T-cell (primary cell): ENCODE results near the gene SLC43A3. TPM values are rescaled to one million over a fixed set of nuclear protein-coding genes. Genes with fewer than 3 reads are reported as not detected.

Experiments used
- ATAC-seq, 4 experiments: fragments of 200-7000 bp in 3 of 4; fragments of 150-1000 bp in 1 of 4; cut with Tn5 transposase; replicated peaks in 1 of 4; 1 replicate in 3 of 4; 2 replicates in 1 of 4; pipeline ENCODE4 v1.10.0; 2021; ENCODE audit warnings: moderate library complexity in 3 of 4, mild to moderate bottlenecking in 2 of 4, moderate number of reproducible peaks in 1 of 4
- CTCF ChIA-PET, 2 donors: fragments of 300-600 bp; sonication (Branson Sonifier 250); formaldehyde crosslinking; loops; one replicate each; lab custom pipeline; 2022; ENCODE audit warnings: antibody characterized with exemption in 2 of 2; lab: Charles Lee
- POLR2A ChIA-PET, 2 donors: fragments of 300-600 bp; sonication (Branson Sonifier 250); formaldehyde crosslinking; loops; one replicate each; lab custom pipeline; 2022; ENCODE audit warnings: antibody characterized with exemption in 2 of 2; lab: Charles Lee
- DNase-seq, 35 experiments: peaks; one replicate each; pipeline versions ENCODE4 v3.0.0 to v3.0.0-alpha.2; 2013 to 2023
- H3K27ac ChIP-seq: one replicate; pipeline ENCODE4 v1.5.1; 2013; ENCODE audit warnings: low read length
- H3K27me3 ChIP-seq, 2 experiments: replicated peaks in 1 of 2; 1 replicate in 1 of 2; 2 replicates in 1 of 2; pipeline versions ENCODE4 v1.6.1 to v1.7.0; 2013; ENCODE audit warnings: low read length in 1 of 2, mixed read lengths in 1 of 2; ENCODE audit not compliant: control insufficient read depth in 2 of 2, insufficient read depth in 2 of 2; ENCODE audit errors: extremely low read depth in 1 of 2
- H3K36me3 ChIP-seq, 2 donors: 1 replicate in 1 of 2; 2 replicates in 1 of 2; pipeline versions ENCODE4 v1.6.1 to v1.7.0; 2013; ENCODE audit warnings: low read length in 1 of 2; ENCODE audit not compliant: control insufficient read depth in 2 of 2, insufficient read depth in 1 of 2; ENCODE audit errors: extremely low read depth in 1 of 2
- H3K4me1 ChIP-seq, 2 experiments: 1 replicate in 1 of 2; 2 replicates in 1 of 2; pipeline versions ENCODE4 v1.6.1 to v1.7.0; 2013; ENCODE audit warnings: low read length in 2 of 2, mixed read lengths in 1 of 2; ENCODE audit not compliant: insufficient read depth in 2 of 2, control insufficient read depth in 1 of 2; ENCODE audit errors: extremely low read depth in 1 of 2
- H3K4me3 ChIP-seq, 2 donors: 1 replicate in 1 of 2; 2 replicates in 1 of 2; pipeline versions ENCODE4 v1.5.1 to v1.7.0; 2013; ENCODE audit warnings: mild to moderate bottlenecking in 2 of 2, low read length in 1 of 2, moderate library complexity in 1 of 2; ENCODE audit not compliant: control insufficient read depth in 1 of 2; ENCODE audit errors: extremely low read depth in 1 of 2
- H3K9me3 ChIP-seq: 2 replicates; pipeline ENCODE4 v1.7.0; 2013
- H3K27ac Mint-ChIP-seq, 2 donors: one replicate each; pipeline ENCODE4 v1.8.0; 2020 to 2021; ENCODE audit warnings: mild to moderate bottlenecking in 2 of 2, mixed read lengths in 2 of 2
- H3K27me3 Mint-ChIP-seq, 2 donors: one replicate each; pipeline ENCODE4 v1.8.0; 2021 to 2022; ENCODE audit warnings: mixed read lengths in 2 of 2
- H3K36me3 Mint-ChIP-seq: one replicate; pipeline ENCODE4 v1.8.0; 2021; ENCODE audit warnings: mixed read lengths
- H3K4me1 Mint-ChIP-seq, 3 donors: one replicate each; pipeline ENCODE4 v1.8.0; 2020 to 2022; ENCODE audit warnings: mixed read lengths in 3 of 3, mild to moderate bottlenecking in 1 of 3
- H3K4me3 Mint-ChIP-seq, 3 donors: one replicate each; pipeline ENCODE4 v1.8.0; 2020 to 2022; ENCODE audit warnings: mild to moderate bottlenecking in 3 of 3, mixed read lengths in 3 of 3, moderate library complexity in 3 of 3
- H3K9me3 Mint-ChIP-seq, 3 donors: one replicate each; pipeline ENCODE4 v1.8.0; 2020 to 2022; ENCODE audit warnings: mixed read lengths in 3 of 3
- whole genome bisulfite sequencing: methylation state at CpG from one replicate; pipeline ENCODE4 v1.1.5; 2013; ENCODE audit warnings: missing lambda C conversion rate; ENCODE audit not compliant: insufficient coverage; 5-methylcytosine and 5-hydroxymethylcytosine counted together
- total RNA-seq, 35 experiments: library from RNA in 6 of 35; stranded (reverse) in 6 of 35; fragments of 120-200 nt in 1 of 35; gene quantifications; one replicate each; pipeline versions ENCODE4 v1.2.1 to v1.2.4 and lab custom pipeline; 2013 to 2026

Gene SLC43A3
- total RNA-seq, 5 donors from 2014 or later (not counting 1 experiment from before 2014, with no cell fraction given): 9.9 to 18.1 (median 13.6) TPM

GRCh38 chr11:57467508-57468157 lies 40.7 kb upstream of the SLC43A3 start:
- no peaks in the 10 kb centered on the region for H3K9me3 Mint-ChIP-seq
- 87% methylated on average over 23 of the region's 23 CpGs for WGBS
- no peaks in the 10 kb centered on the region for H3K4me1 ChIP-seq
- peaks cover 0 to 7% (median 4%) of the 10 kb centered on the region in 3 donors for H3K4me1 Mint-ChIP-seq
- ATAC-seq: no peak
- POLR2A ChIA-PET: no interaction called here
- no peak overlapping the region for H3K4me3 Mint-ChIP-seq
- H3K27me3 Mint-ChIP-seq: peaks cover 0 to 17% of the 10 kb centered on the region in 2 donors
- no peak overlapping the region for H3K27ac ChIP-seq
- H3K36me3 ChIP-seq: no peaks in the 10 kb centered on the region
- no peak for DNase-seq
- H3K27ac Mint-ChIP-seq: no peak overlapping the region
- CTCF ChIA-PET: interaction anchor here in 1 of 2 donors (0.6 to 0.9 kb wide), 2 partner anchors 10 to 26 kb away, joined by 3 to 5 read pairs; no protein-coding TSS in a partner anchor
- H3K36me3 Mint-ChIP-seq: no peaks in the 10 kb centered on the region
- H3K9me3 ChIP-seq: no peaks in the 10 kb centered on the region
- H3K27me3 ChIP-seq: peaks cover 0 to 11% of the 10 kb centered on the region in 2 experiments
- H3K4me3 ChIP-seq: no peak overlapping the region

- Histone ChIP-seq H3K4me3 (no peak overlapping the region), H3K27me3 (peaks cover 0 to 20% of the 10 kb centered on the region in 2 experiments), H3K36me3 (no peaks in the 10 kb centered on the region), H3K27ac (no peak overlapping the region), H3K4me1 (peaks cover 0 to 3% of the 10 kb centered on the region in 2 experiments), H3K9me3 (no peaks in the 10 kb centered on the region)
- Mint-ChIP-seq H3K4me3 (no peak overlapping the region), H3K27ac (no peak overlapping the region), H3K4me1 (peaks cover 0 to 7% (median 7%) of the 10 kb centered on the region in 3 donors), H3K27me3 (peaks cover 2 to 20% of the 10 kb centered on the region in 2 donors), H3K36me3 (no peaks in the 10 kb centered on the region), H3K9me3 (no peaks in the 10 kb centered on the region)
- DNase-seq (no peak), ATAC-seq (no peak)
- POLR2A ChIA-PET: no interaction called here
- CTCF ChIA-PET: no interaction called here
- WGBS: 80% methylated on average over 1 of the region's 4 CpGs
These were observed 39.8 kb upstream of the SLC43A3 start for GRCh38 chr11:57466680-57467079.

- H3K4me3 Mint-ChIP-seq: no peak overlapping the region
- no peak for DNase-seq
- 69% methylated on average over 26 of the region's 30 CpGs for WGBS
- Histone ChIP-seq H3K9me3 (no peaks in the 10 kb centered on the region), H3K36me3 (no peaks in the 10 kb centered on the region), H3K4me3 (no peak overlapping the region), H3K4me1 (peaks cover 4 to 17% of the 10 kb centered on the region in 2 experiments), H3K27ac (no peak overlapping the region), H3K27me3 (peaks cover 2 to 39% of the 10 kb centered on the region in 2 experiments)
- H3K27ac Mint-ChIP-seq: no peak overlapping the region
- ChIA-PET POLR2A (no interaction called here), CTCF (interaction anchor here (0.7 to 1.1 kb wide), 2 partner anchors 29 to 1287 kb away, joined by 3 read pairs; no protein-coding TSS in a partner anchor)
- ATAC-seq: no peak
- H3K27me3 Mint-ChIP-seq: peaks cover 12 to 21% of the 10 kb centered on the region in 2 donors
- no peaks in the 10 kb centered on the region for H3K9me3 Mint-ChIP-seq
- H3K4me1 Mint-ChIP-seq: peaks cover 5 to 18% (median 13%) of the 10 kb centered on the region in 3 donors
- no peaks in the 10 kb centered on the region for H3K36me3 Mint-ChIP-seq
These were observed 37.7 kb upstream of the SLC43A3 start for GRCh38 chr11:57464539-57465181.

- H3K36me3 Mint-ChIP-seq: no peaks in the 10 kb centered on the region
- no peak overlapping the region for H3K27ac Mint-ChIP-seq
- no peak overlapping the region for H3K4me3 ChIP-seq
- 81% methylated on average over 10 of the region's 14 CpGs for WGBS
- no peaks in the 10 kb centered on the region for H3K9me3 Mint-ChIP-seq
- H3K27ac ChIP-seq: no peak overlapping the region
- H3K9me3 ChIP-seq: no peaks in the 10 kb centered on the region
- H3K4me3 Mint-ChIP-seq: no peak overlapping the region
- H3K27me3 Mint-ChIP-seq: peaks cover 17 to 27% of the 10 kb centered on the region in 2 donors
- ChIA-PET POLR2A (no interaction called here), CTCF (interaction anchor here (0.6 to 1.1 kb wide), 4 partner anchors 14 to 1288 kb away, joined by 3 read pairs; no protein-coding TSS in a partner anchor)
- no peaks in the 10 kb centered on the region for H3K36me3 ChIP-seq
- DNase-seq: no peak
- peaks cover 11 to 24% of the 10 kb centered on the region in 2 experiments for H3K4me1 ChIP-seq
- ATAC-seq: no peak
- peaks cover 3 to 46% of the 10 kb centered on the region in 2 experiments for H3K27me3 ChIP-seq
- peaks cover 9 to 24% (median 20%) of the 10 kb centered on the region in 3 donors for H3K4me1 Mint-ChIP-seq
These were observed 37.0 kb upstream of the SLC43A3 start for GRCh38 chr11:57463671-57464538.

- Histone ChIP-seq H3K27ac (no peak overlapping the region), H3K4me3 (no peak overlapping the region), H3K4me1 (peaks cover 13 to 37% of the 10 kb centered on the region in 2 experiments), H3K9me3 (no peaks in the 10 kb centered on the region), H3K36me3 (no peaks in the 10 kb centered on the region), H3K27me3 (peaks cover 4 to 60% of the 10 kb centered on the region in 2 experiments)
- Mint-ChIP-seq H3K9me3 (no peaks in the 10 kb centered on the region), H3K27ac (no peak overlapping the region), H3K27me3 (peaks cover 26 to 33% of the 10 kb centered on the region in 2 donors), H3K4me3 (peak overlapping the region in 2 of 3 donors; percentile 18 to 52), H3K36me3 (no peaks in the 10 kb centered on the region), H3K4me1 (peaks cover 18 to 33% (median 23%) of the 10 kb centered on the region in 3 donors)
- 89% methylated on average over 1 of the region's 3 CpGs for WGBS
- ATAC-seq: no peak
- ChIA-PET CTCF (no interaction called here), POLR2A (no interaction called here)
- no peak for DNase-seq
These were observed 35.7 kb upstream of the SLC43A3 start for GRCh38 chr11:57462597-57462996.
